Mammary epithelial cell (primary cell): ENCODE data around the gene DOCK1.

Source experiments
- CTCF ChIP-seq, 2 donors: IDR thresholded peaks in 1 of 2; conservative IDR thresholded peaks in 1 of 2; 2 replicates each; pipeline ENCODE4 v1.5.1; 2011 to 2012; ENCODE audit warnings: inconsistent platforms in 2 of 2, low read length in 2 of 2, mild to moderate bottlenecking in 2 of 2, control low read depth in 1 of 2, low read depth in 1 of 2; ENCODE audit not compliant: insufficient read depth in 1 of 2; ENCODE audit errors: extremely low read depth in 1 of 2
- EZH2 ChIP-seq: IDR thresholded peaks from 2 replicates; pipeline ENCODE4 v1.6.1; 2012; ENCODE audit warnings: low read length, inconsistent platforms, borderline replicate concordance

- TF ChIP-seq CTCF (conservative IDR thresholded peaks at IDR 0.05 in 1 of 2, IDR thresholded peaks at IDR 0.05 in 1 of 2; ENCODE audit: extremely low read depth in 1 of 2, insufficient read depth in 1 of 2, low read depth in 1 of 2, low read length in 2 of 2) (no peak), EZH2 (no peak)
These were observed 535.1 kb downstream of the DOCK1 start for GRCh38 chr10:127440371-127440770.
